Astrocyte (in vitro differentiated cells and primary cell): ENCODE data around the gene MRTFB. TPM values are rescaled to one million over a fixed set of nuclear protein-coding genes. Genes with fewer than 3 reads are reported as not detected.

Experiments used
- DNase-seq: peaks from one replicate; pipeline ENCODE4 v3.0.0-alpha.2; 2010; ENCODE audit warnings: low read depth
- FAIRE-seq: peaks from 2 replicates; lab custom pipeline; 2011; peaks lifted over from hg19 to GRCh38; lab: Jason Lieb, UNC
- H2AFZ ChIP-seq: 2 replicates; pipeline ENCODE4 v1.6.0; 2012; ENCODE audit warnings: low read depth, low read length, inconsistent platforms
- H3K27ac ChIP-seq: 2 replicates; pipeline ENCODE4 v1.5.1; 2011; ENCODE audit warnings: low read depth, low read length, inconsistent platforms
- H3K27me3 ChIP-seq: 2 replicates; pipeline ENCODE4 v1.6.0; 2011; ENCODE audit warnings: low read length, inconsistent platforms; ENCODE audit not compliant: insufficient read depth
- H3K36me3 ChIP-seq: 2 replicates; pipeline ENCODE4 v1.5.1; 2011; ENCODE audit warnings: low read length, inconsistent platforms; ENCODE audit not compliant: insufficient read depth
- H3K4me1 ChIP-seq: 2 replicates; pipeline ENCODE4 v1.5.1; 2011; ENCODE audit warnings: low read length, inconsistent platforms; ENCODE audit not compliant: insufficient read depth
- H3K4me2 ChIP-seq: 2 replicates; pipeline ENCODE4 v1.6.0; 2012; ENCODE audit warnings: low read length, inconsistent platforms
- H3K4me3 ChIP-seq: 2 replicates; pipeline ENCODE4 v1.5.1; 2011; ENCODE audit warnings: low read depth, mild to moderate bottlenecking, low read length, inconsistent platforms; ENCODE audit not compliant: insufficient read depth
- H3K79me2 ChIP-seq: 2 replicates; pipeline ENCODE4 v1.6.0; 2012; ENCODE audit warnings: mild to moderate bottlenecking, low read length, inconsistent platforms; ENCODE audit not compliant: insufficient read depth
- H3K9ac ChIP-seq: 2 replicates; pipeline ENCODE4 v1.6.0; 2012; ENCODE audit warnings: mild to moderate bottlenecking, low read length, inconsistent platforms
- H3K9me3 ChIP-seq: 2 replicates; pipeline ENCODE4 v1.5.1; 2012; ENCODE audit warnings: low read depth, mild to moderate bottlenecking, low read length, inconsistent platforms; ENCODE audit not compliant: insufficient read depth
- H4K20me1 ChIP-seq: 2 replicates; pipeline ENCODE4 v1.6.0; 2012; ENCODE audit warnings: low read length, inconsistent platforms; ENCODE audit not compliant: insufficient read depth
- H3K27ac Mint-ChIP-seq: one replicate; pipeline ENCODE4 v1.8.0; 2021; ENCODE audit warnings: mild to moderate bottlenecking, mixed read lengths; ENCODE audit not compliant: unreplicated experiment
- H3K27me3 Mint-ChIP-seq: one replicate; pipeline ENCODE4 v1.8.0; 2021; ENCODE audit warnings: low read depth, mixed read lengths; ENCODE audit not compliant: unreplicated experiment
- H3K36me3 Mint-ChIP-seq: one replicate; pipeline ENCODE4 v1.8.0; 2021; ENCODE audit warnings: low read depth, mixed read lengths; ENCODE audit not compliant: unreplicated experiment
- H3K4me1 Mint-ChIP-seq: one replicate; pipeline ENCODE4 v1.8.0; 2021; ENCODE audit warnings: low read depth, mixed read lengths; ENCODE audit not compliant: unreplicated experiment
- H3K4me3 Mint-ChIP-seq: one replicate; pipeline ENCODE4 v1.8.0; 2021; ENCODE audit warnings: mild to moderate bottlenecking, moderate library complexity, mixed read lengths; ENCODE audit not compliant: unreplicated experiment
- H3K9me3 Mint-ChIP-seq: one replicate; pipeline ENCODE4 v1.8.0; 2021; ENCODE audit warnings: mild to moderate bottlenecking, mixed read lengths; ENCODE audit not compliant: unreplicated experiment
- EZH2 ChIP-seq: IDR thresholded peaks from 2 replicates; pipeline ENCODE4 v1.6.1; 2012; ENCODE audit warnings: mild to moderate bottlenecking, low read length, inconsistent platforms; ENCODE audit not compliant: insufficient read depth
- total RNA-seq: library from RNA; stranded (reverse); gene quantifications from 2 replicates; pipeline ENCODE4 v1.2.1, GENCODE V29; 2021
- TF ChIP-seq, protein P1 (sequence below): IDR thresholded peaks from 2 replicates; pipeline ENCODE4 v1.5.1; 2011; ENCODE audit warnings: low read depth, mild to moderate bottlenecking, inconsistent platforms, low read length, moderate library complexity; ENCODE audit not compliant: insufficient read depth

MRTFB gene
- total RNA-seq, 1 donor from 2014 or later = 32.5 TPM

DNA sequence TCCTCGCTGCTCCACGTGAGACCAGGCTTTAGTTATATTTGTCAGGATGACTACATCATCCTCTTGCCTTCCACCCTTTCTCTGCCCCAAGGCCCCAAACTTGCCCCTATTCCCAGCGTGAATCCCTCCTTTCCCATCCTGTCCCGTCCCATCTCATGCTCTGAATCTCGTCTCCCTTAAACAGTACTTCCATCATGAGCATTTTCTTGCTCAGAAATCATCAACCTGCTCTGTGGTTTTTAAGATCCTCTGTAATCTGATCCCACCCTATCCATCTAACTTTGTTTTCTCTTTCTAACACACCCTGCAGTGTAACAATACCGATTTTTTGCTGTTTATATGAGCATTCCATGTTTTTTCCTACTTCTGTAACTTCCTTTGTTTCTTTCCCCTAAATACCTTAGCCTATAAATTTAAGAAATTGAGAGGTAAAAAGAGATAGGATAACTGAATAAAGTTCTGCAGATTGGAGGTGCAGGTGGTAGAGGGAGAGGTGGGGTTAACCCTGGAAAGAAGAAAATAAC is 39.7 kb downstream of the MRTFB start:
- Mint-ChIP-seq H3K36me3 (no peaks in the 10 kb centered on the region), H3K4me1 (peaks cover 6% of the 10 kb centered on the region), H3K27ac (no peak overlapping the region), H3K27me3 (no peaks in the 10 kb centered on the region), H3K9me3 (no peaks in the 10 kb centered on the region), H3K4me3 (no peak overlapping the region)
- Histone ChIP-seq H3K4me2 (peak overlapping the region; percentile 0), H2AFZ (no peak overlapping the region), H3K27me3 (no peaks in the 10 kb centered on the region), H3K9me3 (no peaks in the 10 kb centered on the region), H3K79me2 (peaks cover 29% of the 10 kb centered on the region), H3K27ac (no peak overlapping the region), H3K4me3 (no peak overlapping the region), H3K4me1 (no peaks in the 10 kb centered on the region), H3K36me3 (no peaks in the 10 kb centered on the region), H4K20me1 (peaks cover 57% of the 10 kb centered on the region), H3K9ac (no peak overlapping the region)
- no peak for DNase-seq
- TF ChIP-seq, protein P1, sequence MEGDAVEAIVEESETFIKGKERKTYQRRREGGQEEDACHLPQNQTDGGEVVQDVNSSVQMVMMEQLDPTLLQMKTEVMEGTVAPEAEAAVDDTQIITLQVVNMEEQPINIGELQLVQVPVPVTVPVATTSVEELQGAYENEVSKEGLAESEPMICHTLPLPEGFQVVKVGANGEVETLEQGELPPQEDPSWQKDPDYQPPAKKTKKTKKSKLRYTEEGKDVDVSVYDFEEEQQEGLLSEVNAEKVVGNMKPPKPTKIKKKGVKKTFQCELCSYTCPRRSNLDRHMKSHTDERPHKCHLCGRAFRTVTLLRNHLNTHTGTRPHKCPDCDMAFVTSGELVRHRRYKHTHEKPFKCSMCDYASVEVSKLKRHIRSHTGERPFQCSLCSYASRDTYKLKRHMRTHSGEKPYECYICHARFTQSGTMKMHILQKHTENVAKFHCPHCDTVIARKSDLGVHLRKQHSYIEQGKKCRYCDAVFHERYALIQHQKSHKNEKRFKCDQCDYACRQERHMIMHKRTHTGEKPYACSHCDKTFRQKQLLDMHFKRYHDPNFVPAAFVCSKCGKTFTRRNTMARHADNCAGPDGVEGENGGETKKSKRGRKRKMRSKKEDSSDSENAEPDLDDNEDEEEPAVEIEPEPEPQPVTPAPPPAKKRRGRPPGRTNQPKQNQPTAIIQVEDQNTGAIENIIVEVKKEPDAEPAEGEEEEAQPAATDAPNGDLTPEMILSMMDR = no peak
- no peak for TF ChIP-seq EZH2
- no peak for FAIRE-seq

DNA sequence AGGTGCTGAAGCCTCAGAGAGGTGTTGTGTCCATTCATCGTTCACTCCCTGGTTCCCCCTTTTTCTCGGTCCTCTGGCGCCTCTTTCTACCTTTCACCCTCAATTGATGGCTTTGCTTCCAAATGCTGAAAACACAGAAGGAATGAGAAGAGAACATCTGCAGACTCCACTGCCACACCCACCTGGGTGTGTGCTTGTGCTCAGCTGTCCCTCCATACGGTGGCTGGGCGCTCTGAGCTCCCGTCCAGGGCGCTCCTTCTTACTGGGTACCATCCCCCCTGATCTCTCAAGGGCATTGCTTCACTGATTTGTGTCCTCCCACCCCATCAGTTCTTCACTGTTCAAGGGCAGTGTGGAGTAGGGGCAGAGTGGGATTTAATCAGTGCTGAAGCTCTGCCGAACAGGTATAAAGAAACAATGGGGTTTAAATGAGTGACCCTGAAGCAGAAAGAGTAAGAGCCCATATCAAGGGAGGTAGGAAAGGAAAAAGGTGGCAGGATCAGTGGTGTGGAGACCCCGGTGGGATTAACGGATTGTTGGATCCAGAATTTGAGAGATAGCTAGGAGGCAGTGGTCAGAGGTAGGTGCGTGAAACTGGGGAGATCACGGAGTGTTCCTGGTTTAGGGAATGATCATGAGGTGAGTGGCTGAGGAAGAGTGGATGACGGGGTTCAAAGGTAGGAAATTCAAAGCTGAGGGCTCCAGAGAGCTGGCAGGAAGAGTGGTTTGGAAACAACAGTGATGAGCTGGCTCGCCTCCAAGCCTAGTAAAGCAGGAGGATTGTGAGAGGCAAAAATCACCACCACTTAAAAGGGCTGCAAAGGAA is 40.8 kb downstream of the MRTFB start:
- H3K27ac ChIP-seq = no peak overlapping the region
- Mint-ChIP-seq H3K36me3 (no peaks in the 10 kb centered on the region), H3K27me3 (no peaks in the 10 kb centered on the region), H3K4me1 (peaks cover 6% of the 10 kb centered on the region), H3K27ac (peak overlapping the region; percentile 66), H3K4me3 (no peak overlapping the region), H3K9me3 (no peaks in the 10 kb centered on the region)
- no peaks in the 10 kb centered on the region for H3K9me3 ChIP-seq
- TF ChIP-seq, protein P1 = no peak
- TF ChIP-seq EZH2 = no peak
- no peak overlapping the region for H2AFZ ChIP-seq
- FAIRE-seq = no peak
- no peak overlapping the region for H3K9ac ChIP-seq
- H4K20me1 ChIP-seq = peaks cover 65% of the 10 kb centered on the region
- no peak overlapping the region for H3K4me2 ChIP-seq
- peaks cover 29% of the 10 kb centered on the region for H3K79me2 ChIP-seq
- no peak overlapping the region for H3K4me3 ChIP-seq
- H3K27me3 ChIP-seq = no peaks in the 10 kb centered on the region
- H3K4me1 ChIP-seq = no peaks in the 10 kb centered on the region
- no peak for DNase-seq
- no peaks in the 10 kb centered on the region for H3K36me3 ChIP-seq

DNA sequence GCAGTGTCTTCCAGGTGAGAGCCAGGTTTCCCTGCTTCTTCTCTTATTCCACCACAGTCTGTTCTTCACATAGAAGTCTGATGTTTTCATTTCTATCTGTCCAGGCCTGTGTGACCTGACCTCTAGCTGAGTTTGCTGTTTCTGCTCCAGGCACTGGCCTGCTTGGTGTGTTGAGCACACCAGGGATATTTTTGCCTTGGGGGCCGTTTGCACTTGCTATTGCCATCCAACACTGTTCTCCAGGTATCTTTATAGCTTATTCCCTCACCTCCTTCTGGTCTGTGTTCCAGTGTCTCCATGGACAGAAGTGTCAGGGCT is 41.4 kb downstream of the MRTFB start:
- Mint-ChIP-seq H3K4me1 (peaks cover 6% of the 10 kb centered on the region), H3K9me3 (no peaks in the 10 kb centered on the region), H3K27ac (peak overlapping the region; percentile 66), H3K27me3 (no peaks in the 10 kb centered on the region), H3K4me3 (no peak overlapping the region), H3K36me3 (no peaks in the 10 kb centered on the region)
- H3K36me3 ChIP-seq = no peaks in the 10 kb centered on the region
- FAIRE-seq = no peak
- H3K9ac ChIP-seq = no peak overlapping the region
- no peaks in the 10 kb centered on the region for H3K9me3 ChIP-seq
- H3K4me1 ChIP-seq = no peaks in the 10 kb centered on the region
- DNase-seq = no peak
- H4K20me1 ChIP-seq = peaks cover 68% of the 10 kb centered on the region
- H3K4me3 ChIP-seq = no peak overlapping the region
- H3K4me2 ChIP-seq = no peak overlapping the region
- peaks cover 29% of the 10 kb centered on the region for H3K79me2 ChIP-seq
- no peak overlapping the region for H3K27ac ChIP-seq
- TF ChIP-seq EZH2 = no peak
- TF ChIP-seq, protein P1 = no peak
- no peak overlapping the region for H2AFZ ChIP-seq
- H3K27me3 ChIP-seq = no peaks in the 10 kb centered on the region
